ENCODE data around the gene SCG5.

DNA sequence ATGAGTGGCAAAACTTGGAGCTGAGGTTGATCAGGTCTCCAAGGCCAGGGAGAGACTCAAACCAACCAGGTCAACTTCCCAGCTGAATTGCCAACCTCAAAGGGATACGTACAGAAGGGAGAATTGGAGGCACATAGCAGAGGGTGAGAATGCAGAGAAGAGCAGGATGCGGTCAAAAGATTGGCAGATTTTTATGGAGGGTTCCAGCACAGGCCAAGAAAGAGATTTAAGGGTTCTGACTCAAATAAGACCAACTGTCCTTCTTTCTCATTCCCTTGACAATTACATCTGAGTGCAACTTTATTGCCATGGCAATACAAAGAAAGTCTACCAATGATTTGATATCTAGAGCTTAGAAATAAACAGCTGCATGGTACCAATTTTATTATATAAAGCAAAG is 33.2 kb downstream of the SCG5 start:
- TF ChIP-seq, protein P1, sequence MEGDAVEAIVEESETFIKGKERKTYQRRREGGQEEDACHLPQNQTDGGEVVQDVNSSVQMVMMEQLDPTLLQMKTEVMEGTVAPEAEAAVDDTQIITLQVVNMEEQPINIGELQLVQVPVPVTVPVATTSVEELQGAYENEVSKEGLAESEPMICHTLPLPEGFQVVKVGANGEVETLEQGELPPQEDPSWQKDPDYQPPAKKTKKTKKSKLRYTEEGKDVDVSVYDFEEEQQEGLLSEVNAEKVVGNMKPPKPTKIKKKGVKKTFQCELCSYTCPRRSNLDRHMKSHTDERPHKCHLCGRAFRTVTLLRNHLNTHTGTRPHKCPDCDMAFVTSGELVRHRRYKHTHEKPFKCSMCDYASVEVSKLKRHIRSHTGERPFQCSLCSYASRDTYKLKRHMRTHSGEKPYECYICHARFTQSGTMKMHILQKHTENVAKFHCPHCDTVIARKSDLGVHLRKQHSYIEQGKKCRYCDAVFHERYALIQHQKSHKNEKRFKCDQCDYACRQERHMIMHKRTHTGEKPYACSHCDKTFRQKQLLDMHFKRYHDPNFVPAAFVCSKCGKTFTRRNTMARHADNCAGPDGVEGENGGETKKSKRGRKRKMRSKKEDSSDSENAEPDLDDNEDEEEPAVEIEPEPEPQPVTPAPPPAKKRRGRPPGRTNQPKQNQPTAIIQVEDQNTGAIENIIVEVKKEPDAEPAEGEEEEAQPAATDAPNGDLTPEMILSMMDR (conservative IDR thresholded peaks at IDR 0.05; ENCODE audit: low read length), result no peak; the same call in 1 of the 2 replicates
- TF ChIP-seq EZH2phosphoT487 (IDR thresholded peaks at IDR 0.05; ENCODE audit: borderline replicate concordance), result no peak
